ENCODE data around the gene ABCB1. TPM values are rescaled to one million over a fixed set of nuclear protein-coding genes. Genes with fewer than 3 reads are reported as not detected.

Gene ABCB1
- total and polyA plus RNA-seq, 2 experiments from 2014 or later = 0.53 to 0.80 TPM

- Mint-ChIP-seq H3K9me3 (peaks cover 6% of the 10 kb centered on the region; the same call in 2 of the 3 replicates), H3K4me1 (peaks cover 9% of the 10 kb centered on the region), H3K27me3 (ENCODE audit: insufficient read depth, low read depth, poor library complexity) (peaks cover 23% of the 10 kb centered on the region), H3K4me3 (no peak overlapping the region), H3K27ac (no peak overlapping the region), H3K36me3 (ENCODE audit: low read depth) (peaks cover under 1% of the 10 kb centered on the region; the same call in 1 of the 3 replicates)
- peaks cover 41% of the 10 kb centered on the region for H3K27me3 ChIP-seq (ENCODE audit: insufficient read depth)
- H3K9me2 ChIP-seq (ENCODE audit: insufficient read depth) = no peaks in the 10 kb centered on the region
- H4K20me1 ChIP-seq (replicated peaks; ENCODE audit: insufficient read depth) = no peaks in the 10 kb centered on the region
- no peaks in the 10 kb centered on the region for H3K79me2 ChIP-seq (replicated peaks; ENCODE audit: insufficient read depth)
- no peak overlapping the region for H3K27ac ChIP-seq (ENCODE audit: low read depth)
- DNase-seq (ENCODE audit: low spot score) = no peak
- no peak overlapping the region for H3K4me3 ChIP-seq
- no peak overlapping the region for H3K4me2 ChIP-seq
- H2AFZ ChIP-seq = no peak overlapping the region
- H3F3A ChIP-seq (replicated peaks; ENCODE audit: low read depth) = no peaks in the 10 kb centered on the region
- H3K4me1 ChIP-seq (ENCODE audit: insufficient read depth) = peaks cover 14% of the 10 kb centered on the region
- ATAC-seq = no peak
- H3K36me3 ChIP-seq (ENCODE audit: insufficient read depth) = no peaks in the 10 kb centered on the region
- TF ChIP-seq STAT1 (IDR thresholded peaks at IDR 0.05; ENCODE audit: unreplicated experiment) = no peak
- TF ChIP-seq ZNF331 (CRISPR knock-in tag; IDR thresholded peaks at IDR 0.05; ENCODE audit: low read depth) = no peak
- no peak for TF ChIP-seq CREB1 (CRISPR knock-in tag; IDR thresholded peaks at IDR 0.05; ENCODE audit: low read depth)
- TF ChIP-seq NANOG (IDR thresholded peaks at IDR 0.05; ENCODE audit: borderline replicate concordance) = no peak
- no peak for TF ChIP-seq REST (IDR thresholded peaks at IDR 0.05; ENCODE audit: unreplicated experiment)
- TF ChIP-seq EZH2 (IDR thresholded peaks at IDR 0.05; ENCODE audit: low read depth, unreplicated experiment) = no peak
- TF ChIP-seq EZH2phosphoT487 (IDR thresholded peaks at IDR 0.05; ENCODE audit: unreplicated experiment) = no peak
- no peak for TF ChIP-seq ZNF462 (CRISPR knock-in tag; IDR thresholded peaks at IDR 0.05)
- no peak for TF ChIP-seq JUNB (IDR thresholded peaks at IDR 0.05; ENCODE audit: unreplicated experiment)
- no peak for TF ChIP-seq POLR2AphosphoS5 (IDR thresholded peaks at IDR 0.05; ENCODE audit: low read depth)
- TF ChIP-seq ZNF114 (CRISPR knock-in tag; IDR thresholded peaks at IDR 0.05) = no peak
- TF ChIP-seq, protein P1, sequence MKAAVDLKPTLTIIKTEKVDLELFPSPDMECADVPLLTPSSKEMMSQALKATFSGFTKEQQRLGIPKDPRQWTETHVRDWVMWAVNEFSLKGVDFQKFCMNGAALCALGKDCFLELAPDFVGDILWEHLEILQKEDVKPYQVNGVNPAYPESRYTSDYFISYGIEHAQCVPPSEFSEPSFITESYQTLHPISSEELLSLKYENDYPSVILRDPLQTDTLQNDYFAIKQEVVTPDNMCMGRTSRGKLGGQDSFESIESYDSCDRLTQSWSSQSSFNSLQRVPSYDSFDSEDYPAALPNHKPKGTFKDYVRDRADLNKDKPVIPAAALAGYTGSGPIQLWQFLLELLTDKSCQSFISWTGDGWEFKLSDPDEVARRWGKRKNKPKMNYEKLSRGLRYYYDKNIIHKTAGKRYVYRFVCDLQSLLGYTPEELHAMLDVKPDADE (IDR thresholded peaks at IDR 0.05) = no peak
- TF ChIP-seq CTCF (conservative IDR thresholded peaks at IDR 0.05; ENCODE audit: low read depth in 2 of 2) = no peak
These were observed 127.5 kb downstream of the ABCB1 start for GRCh38 chr7:87473192-87473591.

All from GM23338 (cell line).